ENCODE measurements around the gene ZNF511.

GRCh38 chr10:133272301-133272963, 36.3 kb upstream of the ZNF511 start:
- TF ChIP-seq CTCF (conservative IDR thresholded peaks at IDR 0.05; ENCODE audit: low read length) (no peak), EZH2phosphoT487 (IDR thresholded peaks at IDR 0.05; ENCODE audit: borderline replicate concordance, low read depth, low read length) (no peak)

All from OCI-LY7 (cell line).